ENCODE measurements around the gene LTBP1.
"Not testable (repeated sequence)": the region's sequence is repeated elsewhere in the genome, so short reads cannot be mapped to it uniquely, and the experiment has no call there.

Gene LTBP1

GRCh38 chr2:33225350-33225749 is 278.6 kb downstream of the LTBP1 start:
- Histone ChIP-seq H3K4me1 (ENCODE audit: insufficient read depth, low read length) (no peaks in the 10 kb centered on the region), H3K9ac (ENCODE audit: low read length) (no peak overlapping the region), H3K27ac (ENCODE audit: low read depth, low read length) (no peak overlapping the region), H3K27me3 (ENCODE audit: control insufficient read depth in 1 of 2, insufficient read depth in 2 of 2, low read length in 2 of 2) (no peaks in the 10 kb centered on the region), H3K36me3 (ENCODE audit: insufficient read depth, low read length) (no peaks in the 10 kb centered on the region), H3K4me3 (ENCODE audit: low read depth in 1 of 2, low read length in 2 of 2) (no peak overlapping the region), H3K9me3 (ENCODE audit: low read length) (no peaks in the 10 kb centered on the region)

GRCh38 chr2:33226546-33226945 is 279.8 kb downstream of the LTBP1 start:
- H3K27ac ChIP-seq (ENCODE audit: low read depth, low read length), result no peak overlapping the region
- H3K27me3 ChIP-seq (ENCODE audit: control insufficient read depth in 1 of 2, insufficient read depth in 2 of 2, low read length in 2 of 2), result no peaks in the 10 kb centered on the region

DNA sequence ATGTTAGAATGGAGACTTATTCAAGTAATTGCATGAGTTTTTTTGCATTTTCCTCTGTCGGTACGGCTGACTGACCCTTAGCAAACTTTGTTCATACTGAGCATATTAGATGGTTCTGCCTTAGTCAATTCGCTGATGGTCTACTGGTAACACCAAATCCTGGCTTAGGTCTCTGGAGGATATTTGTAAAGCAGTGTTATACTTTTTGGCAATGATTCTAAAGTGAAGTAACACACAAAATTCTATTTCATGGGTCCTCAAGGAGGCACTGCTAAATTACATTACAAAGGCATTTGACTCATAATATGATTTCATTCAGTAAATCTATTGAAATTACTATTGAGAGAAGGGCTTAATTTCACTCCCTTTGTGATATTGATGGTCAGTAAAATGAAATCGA is 282.9 kb downstream of the LTBP1 start:
- H3K36me3 ChIP-seq (ENCODE audit: insufficient read depth, low read length), result no peaks in the 10 kb centered on the region
- H3K4me3 ChIP-seq (ENCODE audit: low read depth in 1 of 2, low read length in 2 of 2), result no peak overlapping the region
- no peak overlapping the region for H3K27ac ChIP-seq (ENCODE audit: low read depth, low read length)
- H3K9ac ChIP-seq (ENCODE audit: low read length), result no peak overlapping the region
- no peaks in the 10 kb centered on the region for H3K4me1 ChIP-seq (ENCODE audit: insufficient read depth, low read length)
- H3K27me3 ChIP-seq (ENCODE audit: control insufficient read depth in 1 of 2, insufficient read depth in 2 of 2, low read length in 2 of 2), result no peaks in the 10 kb centered on the region
- no peaks in the 10 kb centered on the region for H3K9me3 ChIP-seq (ENCODE audit: low read length)

More at GRCh38 chr2:33226546-33226945, 279.8 kb downstream of the LTBP1 start:
- Histone ChIP-seq H3K4me3 (ENCODE audit: low read depth in 1 of 2, low read length in 2 of 2) (no peak overlapping the region), H3K36me3 (ENCODE audit: insufficient read depth, low read length) (no peaks in the 10 kb centered on the region), H3K9ac (ENCODE audit: low read length) (no peak overlapping the region), H3K9me3 (ENCODE audit: low read length) (no peaks in the 10 kb centered on the region), H3K4me1 (ENCODE audit: insufficient read depth, low read length) (no peaks in the 10 kb centered on the region)

DNA sequence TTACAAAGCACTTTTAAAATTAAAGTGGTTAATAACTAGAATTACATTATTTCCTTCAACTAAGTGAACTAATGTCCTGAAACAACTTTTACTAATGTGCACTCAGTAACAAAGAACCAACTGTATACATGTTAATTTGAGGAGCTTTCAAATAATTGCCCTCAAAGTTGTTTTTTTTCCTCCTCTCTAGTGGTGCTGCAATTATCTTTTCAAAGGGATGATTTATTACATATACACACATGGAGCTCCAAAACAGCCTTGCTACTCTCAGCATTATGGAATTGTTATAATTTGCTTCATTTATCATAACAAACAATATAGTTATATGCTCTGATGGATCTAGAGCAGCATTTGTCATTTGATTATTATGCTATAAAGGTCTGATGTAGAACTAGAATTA is 283.4 kb downstream of the LTBP1 start:
- Histone ChIP-seq H3K36me3 (ENCODE audit: insufficient read depth, low read length) (no peaks in the 10 kb centered on the region), H3K4me3 (ENCODE audit: low read depth in 1 of 2, low read length in 2 of 2) (no peak overlapping the region), H3K27ac (ENCODE audit: low read depth, low read length) (no peak overlapping the region), H3K27me3 (ENCODE audit: control insufficient read depth in 1 of 2, insufficient read depth in 2 of 2, low read length in 2 of 2) (no peaks in the 10 kb centered on the region), H3K9ac (ENCODE audit: low read length) (no peak overlapping the region), H3K4me1 (ENCODE audit: insufficient read depth, low read length) (no peaks in the 10 kb centered on the region), H3K9me3 (ENCODE audit: low read length) (no peaks in the 10 kb centered on the region)

DNA sequence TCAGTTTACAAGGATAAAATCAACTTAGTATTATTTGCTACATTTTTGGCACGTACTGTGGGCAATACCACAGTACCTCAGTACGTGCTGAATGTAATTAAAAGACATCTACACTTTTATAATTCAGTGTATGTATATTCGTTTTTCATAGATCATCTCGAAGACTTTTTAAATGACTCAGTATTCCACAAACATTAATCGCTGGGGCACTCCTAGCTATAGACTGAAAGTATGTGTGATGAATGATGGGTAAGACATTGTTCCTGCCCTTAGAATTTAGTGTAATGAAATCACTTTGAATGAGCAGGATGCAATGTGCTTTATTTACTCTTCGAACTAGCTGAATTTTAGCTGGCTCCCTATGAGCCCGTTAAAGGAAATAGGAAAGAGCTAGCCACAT is 284.1 kb downstream of the LTBP1 start:
- Histone ChIP-seq H3K27me3 (ENCODE audit: control insufficient read depth in 1 of 2, insufficient read depth in 2 of 2, low read length in 2 of 2) (no peaks in the 10 kb centered on the region), H3K9me3 (ENCODE audit: low read length) (no peaks in the 10 kb centered on the region), H3K36me3 (ENCODE audit: insufficient read depth, low read length) (no peaks in the 10 kb centered on the region), H3K9ac (ENCODE audit: low read length) (no peak overlapping the region), H3K4me1 (ENCODE audit: insufficient read depth, low read length) (no peaks in the 10 kb centered on the region), H3K4me3 (ENCODE audit: low read depth in 1 of 2, low read length in 2 of 2) (no peak overlapping the region), H3K27ac (ENCODE audit: low read depth, low read length) (no peak overlapping the region)

- not testable (repeated sequence) for H3K9ac ChIP-seq (ENCODE audit: low read length); H3K27me3 ChIP-seq (ENCODE audit: control insufficient read depth in 1 of 2, insufficient read depth in 2 of 2, low read length in 2 of 2); H3K27ac ChIP-seq (ENCODE audit: low read depth, low read length); H3K36me3 ChIP-seq (ENCODE audit: insufficient read depth, low read length); H3K9me3 ChIP-seq (ENCODE audit: low read length); H3K4me1 ChIP-seq (ENCODE audit: insufficient read depth, low read length); H3K4me3 ChIP-seq (ENCODE audit: low read depth in 1 of 2, low read length in 2 of 2)
Observed at GRCh38 chr2:33235559-33235958, 288.8 kb downstream of the LTBP1 start.

DNA sequence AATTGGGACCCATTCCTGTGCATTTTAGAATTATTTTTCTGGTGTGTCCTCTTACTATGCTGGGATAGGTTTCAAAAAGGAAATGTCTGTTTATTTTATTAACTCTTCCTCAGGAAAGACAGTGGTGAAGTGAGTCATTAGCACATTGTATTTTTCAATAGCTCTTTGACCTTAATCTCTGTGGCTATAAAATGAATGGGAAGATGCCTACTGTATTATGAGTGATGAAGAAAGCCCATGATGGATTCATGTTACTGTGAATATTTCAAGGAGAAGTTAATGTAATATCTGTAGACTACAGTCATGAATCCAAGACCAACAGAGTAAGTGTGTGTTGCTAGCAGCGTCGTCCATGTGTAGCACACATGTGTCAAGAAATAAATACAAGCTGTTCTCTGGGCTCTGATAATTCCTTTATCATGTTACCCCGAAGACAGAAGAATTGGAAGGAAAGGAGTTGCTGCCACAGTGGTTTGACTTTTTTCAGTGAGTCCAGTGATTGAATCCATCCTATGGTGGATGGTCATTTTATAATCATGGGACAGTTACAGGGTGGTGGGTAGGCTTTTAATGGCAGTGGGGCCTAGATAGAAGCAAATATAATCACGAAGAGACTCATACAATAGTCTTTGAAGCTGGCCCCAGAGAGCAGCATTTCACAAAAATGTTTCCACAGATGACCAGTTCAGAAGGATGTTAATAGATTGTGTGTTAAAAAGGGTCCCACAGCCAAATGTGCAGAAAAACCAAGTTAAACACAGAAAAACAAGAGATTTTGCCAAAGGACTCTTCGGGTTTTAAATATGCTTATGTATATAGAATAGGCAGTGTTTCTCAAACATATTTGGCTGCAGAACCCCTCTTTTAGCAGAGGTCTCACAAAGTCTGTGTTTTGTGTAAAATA is 290.0 kb downstream of the LTBP1 start:
- H3K36me3 ChIP-seq (ENCODE audit: insufficient read depth, low read length), result no peaks in the 10 kb centered on the region
- peaks cover 10% of the 10 kb centered on the region for H3K4me1 ChIP-seq (ENCODE audit: insufficient read depth, low read length)
- H3K9ac ChIP-seq (ENCODE audit: low read length), result no peak overlapping the region
- no peak overlapping the region for H3K27ac ChIP-seq (ENCODE audit: low read depth, low read length)
- H3K4me3 ChIP-seq (ENCODE audit: low read depth in 1 of 2, low read length in 2 of 2), result no peak overlapping the region
- no peaks in the 10 kb centered on the region for H3K9me3 ChIP-seq (ENCODE audit: low read length)
- H3K27me3 ChIP-seq (ENCODE audit: control insufficient read depth in 1 of 2, insufficient read depth in 2 of 2, low read length in 2 of 2), result no peaks in the 10 kb centered on the region

DNA sequence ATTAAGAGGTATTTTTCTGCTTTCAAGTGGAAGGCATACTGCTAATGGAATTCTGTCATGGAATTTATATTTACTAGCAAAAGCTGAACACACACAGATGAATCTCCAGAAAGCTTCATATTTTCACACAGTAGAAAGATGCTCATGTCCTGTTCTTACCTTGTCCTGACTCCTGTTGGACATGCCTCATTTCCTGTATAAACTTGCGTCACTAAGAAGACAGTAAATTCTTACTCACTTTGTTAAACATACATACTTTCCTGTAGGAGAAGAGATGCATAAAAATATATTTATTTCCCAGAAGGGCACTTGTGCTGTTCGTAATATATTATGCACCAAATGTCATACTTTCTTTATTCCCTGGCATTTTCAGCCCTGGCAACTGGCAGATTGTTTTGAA is 291.4 kb downstream of the LTBP1 start:
- no peak overlapping the region for H3K27ac ChIP-seq (ENCODE audit: low read depth, low read length)
- peaks cover 10% of the 10 kb centered on the region for H3K4me1 ChIP-seq (ENCODE audit: insufficient read depth, low read length)
- H3K27me3 ChIP-seq (ENCODE audit: control insufficient read depth in 1 of 2, insufficient read depth in 2 of 2, low read length in 2 of 2), result no peaks in the 10 kb centered on the region
- H3K9ac ChIP-seq (ENCODE audit: low read length), result no peak overlapping the region
- no peaks in the 10 kb centered on the region for H3K36me3 ChIP-seq (ENCODE audit: insufficient read depth, low read length)
- no peak overlapping the region for H3K4me3 ChIP-seq (ENCODE audit: low read depth in 1 of 2, low read length in 2 of 2)
- no peaks in the 10 kb centered on the region for H3K9me3 ChIP-seq (ENCODE audit: low read length)

DNA sequence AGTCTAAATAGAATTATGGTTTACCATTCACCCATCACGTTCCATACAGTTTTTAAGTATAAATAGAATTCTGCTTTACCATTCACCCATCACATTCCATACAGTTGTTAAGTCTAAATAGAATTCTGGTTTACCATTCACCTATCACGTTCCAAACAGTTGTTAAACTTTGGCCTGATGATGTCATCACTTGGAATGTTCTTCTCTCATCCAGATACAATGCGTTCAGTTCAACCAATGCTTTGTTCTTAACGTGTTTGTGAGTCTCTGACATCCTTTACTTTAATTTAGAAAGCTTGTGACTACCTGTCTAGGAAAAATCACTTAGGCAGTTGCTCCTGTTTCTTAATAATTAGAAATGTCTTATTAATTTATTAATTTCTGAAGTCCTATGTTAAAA is 293.4 kb downstream of the LTBP1 start:
- Histone ChIP-seq H3K9ac (ENCODE audit: low read length) (no peak overlapping the region), H3K4me3 (ENCODE audit: low read depth in 1 of 2, low read length in 2 of 2) (no peak overlapping the region), H3K9me3 (ENCODE audit: low read length) (no peaks in the 10 kb centered on the region), H3K27me3 (ENCODE audit: control insufficient read depth in 1 of 2, insufficient read depth in 2 of 2, low read length in 2 of 2) (no peaks in the 10 kb centered on the region), H3K27ac (ENCODE audit: low read depth, low read length) (no peak overlapping the region), H3K36me3 (ENCODE audit: insufficient read depth, low read length) (no peaks in the 10 kb centered on the region), H3K4me1 (ENCODE audit: insufficient read depth, low read length) (peaks cover 10% of the 10 kb centered on the region)

- Histone ChIP-seq H3K36me3 (ENCODE audit: insufficient read depth, low read length) (no peaks in the 10 kb centered on the region), H3K27ac (ENCODE audit: low read depth, low read length) (no peak overlapping the region), H3K27me3 (ENCODE audit: control insufficient read depth in 1 of 2, insufficient read depth in 2 of 2, low read length in 2 of 2) (no peaks in the 10 kb centered on the region), H3K4me3 (ENCODE audit: low read depth in 1 of 2, low read length in 2 of 2) (no peak overlapping the region), H3K9me3 (ENCODE audit: low read length) (no peaks in the 10 kb centered on the region), H3K9ac (ENCODE audit: low read length) (no peak overlapping the region), H3K4me1 (ENCODE audit: insufficient read depth, low read length) (peaks cover 10% of the 10 kb centered on the region)
Observed at GRCh38 chr2:33241072-33241471, 294.3 kb downstream of the LTBP1 start.

- Histone ChIP-seq H3K4me3 (ENCODE audit: low read depth in 1 of 2, low read length in 2 of 2) (no peak overlapping the region), H3K9me3 (ENCODE audit: low read length) (no peaks in the 10 kb centered on the region), H3K36me3 (ENCODE audit: insufficient read depth, low read length) (no peaks in the 10 kb centered on the region), H3K27me3 (ENCODE audit: control insufficient read depth in 1 of 2, insufficient read depth in 2 of 2, low read length in 2 of 2) (no peaks in the 10 kb centered on the region), H3K4me1 (ENCODE audit: insufficient read depth, low read length) (peaks cover 10% of the 10 kb centered on the region), H3K9ac (ENCODE audit: low read length) (no peak overlapping the region), H3K27ac (ENCODE audit: low read depth, low read length) (no peak overlapping the region)
Observed at GRCh38 chr2:33241581-33241980, 294.8 kb downstream of the LTBP1 start.

- Histone ChIP-seq H3K4me1 (ENCODE audit: insufficient read depth, low read length) (peaks cover 10% of the 10 kb centered on the region), H3K27me3 (ENCODE audit: control insufficient read depth in 1 of 2, insufficient read depth in 2 of 2, low read length in 2 of 2) (no peaks in the 10 kb centered on the region), H3K36me3 (ENCODE audit: insufficient read depth, low read length) (no peaks in the 10 kb centered on the region), H3K4me3 (ENCODE audit: low read depth in 1 of 2, low read length in 2 of 2) (no peak overlapping the region), H3K27ac (ENCODE audit: low read depth, low read length) (no peak overlapping the region), H3K9me3 (ENCODE audit: low read length) (no peaks in the 10 kb centered on the region), H3K9ac (ENCODE audit: low read length) (no peak overlapping the region)
Observed at GRCh38 chr2:33242845-33243244, 296.1 kb downstream of the LTBP1 start.

All from muscle layer of colon (tissue), 2 donors.